ENCODE measurements around the gene INSIG1.

INSIG1 gene

DNA sequence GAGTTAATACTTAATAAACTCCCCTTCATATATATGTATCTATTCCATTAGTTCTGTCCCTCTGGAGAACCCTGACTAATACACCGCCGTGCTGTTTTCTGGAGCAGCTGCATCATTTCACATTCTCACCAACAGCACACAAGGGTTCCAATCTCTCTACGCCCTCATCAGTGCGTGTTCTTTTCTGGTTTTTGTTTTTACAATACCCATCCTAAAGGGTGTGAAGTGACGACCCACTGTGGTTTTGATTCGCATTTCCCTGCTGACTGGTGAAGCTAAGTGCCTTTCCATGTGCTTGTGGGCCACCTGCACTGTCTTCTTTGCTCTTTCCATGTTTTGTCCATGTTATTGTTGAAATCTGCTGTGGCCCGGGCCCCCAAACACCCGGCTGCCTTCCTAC is 11.0 kb upstream of the INSIG1 start:
- DNase-seq = no peak

DNA sequence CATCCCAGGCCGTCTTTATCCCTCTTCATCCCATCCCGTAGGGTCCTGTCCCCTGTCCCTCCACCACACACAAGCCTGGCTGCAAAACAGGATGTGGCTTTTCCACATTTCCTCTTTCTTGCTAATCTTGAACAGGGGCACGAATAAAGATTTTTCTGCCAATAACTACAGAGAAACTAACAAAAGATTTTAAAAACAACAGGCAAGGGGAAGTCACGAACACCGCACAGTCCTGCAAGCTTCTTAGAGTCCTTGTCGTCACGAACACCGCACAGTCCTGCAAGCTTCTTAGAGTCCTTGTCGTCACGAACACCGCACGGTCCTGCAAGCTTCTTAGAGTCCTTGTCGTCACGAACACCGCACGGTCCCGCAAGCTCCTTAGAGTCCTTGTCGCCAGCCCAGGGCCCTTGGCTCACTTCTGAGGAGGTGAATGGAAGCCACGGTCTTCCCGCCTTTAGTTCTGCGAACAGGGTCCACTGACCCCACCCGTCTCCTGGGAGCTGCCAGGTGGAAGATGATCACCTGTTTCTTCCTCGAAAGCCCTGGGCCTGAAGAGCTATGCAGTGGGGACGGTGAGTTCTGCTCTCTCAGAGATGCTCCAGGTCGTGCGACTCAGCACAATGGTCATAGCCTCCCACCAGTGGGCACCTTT is 10.3 kb upstream of the INSIG1 start:
- DNase-seq = no peak

DNA sequence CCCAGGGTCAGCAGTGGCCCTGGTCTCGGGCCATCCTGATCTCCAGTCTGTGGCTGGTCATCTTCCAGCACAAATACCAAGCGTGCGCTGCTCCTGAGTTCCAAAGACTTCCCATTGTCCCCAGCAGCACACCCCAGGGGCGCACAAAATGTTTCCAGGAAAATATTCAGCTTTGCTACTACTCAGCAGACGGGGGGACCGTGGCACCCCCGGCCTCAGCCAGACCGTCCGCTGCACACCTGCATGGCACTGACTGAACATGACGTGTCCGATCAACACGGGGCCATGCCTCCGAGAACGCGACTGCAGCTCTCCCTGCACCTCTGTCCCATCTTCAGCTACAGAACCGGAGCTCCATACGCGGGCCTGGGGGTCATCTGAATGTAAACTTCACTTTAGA is 9.6 kb upstream of the INSIG1 start:
- no peak for DNase-seq

DNA sequence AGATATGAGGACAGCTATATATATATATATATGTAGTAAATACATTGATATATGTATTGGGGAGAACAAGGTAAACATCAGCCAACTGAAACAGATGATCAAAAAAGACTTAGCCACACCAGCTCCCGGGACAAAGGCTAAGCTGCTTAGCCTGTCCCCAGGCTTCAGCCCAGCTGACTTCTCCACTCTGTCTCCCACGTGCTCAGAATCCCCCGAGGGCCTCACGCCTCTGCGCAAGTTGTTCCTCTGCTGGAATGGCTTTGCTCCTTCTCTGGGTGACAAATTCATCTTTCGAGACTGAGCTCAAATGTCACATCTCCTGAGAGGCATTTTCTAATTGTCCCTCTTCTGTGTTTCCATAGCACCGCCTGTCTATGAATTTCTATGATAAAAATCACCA is 8.6 kb upstream of the INSIG1 start:
- no peak for DNase-seq

DNA sequence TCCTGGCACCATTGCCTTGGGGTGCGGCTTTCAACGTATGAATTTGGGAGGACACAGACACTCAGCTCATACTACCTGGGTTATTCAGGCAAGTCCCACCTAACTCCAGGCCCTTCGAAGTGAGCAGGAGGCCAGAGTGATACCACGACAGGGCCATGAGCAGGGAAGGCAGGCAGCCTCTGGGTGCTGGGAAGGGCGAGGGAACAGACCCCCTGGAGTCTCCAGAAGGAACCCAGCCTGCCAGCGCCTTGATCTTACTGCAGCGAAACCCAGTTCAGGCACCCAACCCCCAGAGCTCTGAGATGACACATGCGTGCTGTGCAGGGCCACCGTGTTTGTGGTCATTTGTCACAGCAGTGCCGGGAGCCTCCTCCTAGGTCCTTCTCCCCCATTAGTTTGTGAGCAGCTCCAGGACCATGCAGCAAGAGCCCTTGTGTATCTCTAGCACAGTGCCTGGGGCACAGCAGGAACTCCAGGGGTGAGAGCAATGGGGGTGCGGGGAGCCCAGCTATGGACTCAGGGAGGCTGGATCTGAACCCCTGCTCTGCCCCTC is 7.7 kb upstream of the INSIG1 start:
- no peak for DNase-seq

DNA sequence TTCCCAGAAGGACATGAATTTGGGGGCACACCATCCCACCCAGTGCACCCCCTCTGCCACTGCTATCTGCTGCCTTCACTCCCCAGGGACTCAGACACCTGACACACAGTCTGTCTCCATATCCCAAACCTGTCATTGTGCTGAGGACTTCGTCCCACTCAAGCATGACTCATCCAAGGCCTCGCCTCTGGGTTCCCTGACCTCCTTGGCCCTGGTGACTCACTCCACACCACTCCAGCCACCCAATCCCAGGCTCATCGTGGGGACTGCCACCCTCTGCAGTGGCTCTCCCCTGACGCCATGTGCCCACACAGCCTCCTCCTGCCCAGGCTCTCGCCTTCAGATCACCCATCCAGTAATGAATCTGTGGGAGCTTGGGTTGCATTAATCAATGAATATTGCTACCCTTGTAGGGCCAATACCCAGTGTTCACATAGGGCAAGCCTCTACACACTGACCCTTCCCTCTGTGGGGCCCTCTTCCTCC is 6.6 kb upstream of the INSIG1 start:
- DNase-seq = no peak

DNA sequence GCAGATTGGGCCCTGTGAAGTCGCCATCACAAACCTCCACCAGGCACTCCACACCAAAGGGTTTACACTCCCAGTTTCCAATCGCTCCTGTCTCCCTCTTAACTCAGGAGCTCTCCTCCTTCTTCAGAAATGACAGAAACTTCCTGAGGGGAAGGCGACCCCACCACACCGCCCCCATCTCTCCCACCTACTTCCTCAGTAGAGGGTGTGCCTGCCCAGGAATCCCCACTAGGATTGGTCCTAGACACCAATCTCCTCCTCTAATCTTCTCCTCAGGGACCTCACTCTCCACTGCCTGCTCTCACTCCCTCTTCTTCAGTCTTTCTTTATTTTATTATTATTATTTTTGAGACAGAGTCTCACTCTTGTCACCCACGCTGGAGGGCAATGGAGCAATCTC is 5.9 kb upstream of the INSIG1 start:
- no peak for DNase-seq

DNA sequence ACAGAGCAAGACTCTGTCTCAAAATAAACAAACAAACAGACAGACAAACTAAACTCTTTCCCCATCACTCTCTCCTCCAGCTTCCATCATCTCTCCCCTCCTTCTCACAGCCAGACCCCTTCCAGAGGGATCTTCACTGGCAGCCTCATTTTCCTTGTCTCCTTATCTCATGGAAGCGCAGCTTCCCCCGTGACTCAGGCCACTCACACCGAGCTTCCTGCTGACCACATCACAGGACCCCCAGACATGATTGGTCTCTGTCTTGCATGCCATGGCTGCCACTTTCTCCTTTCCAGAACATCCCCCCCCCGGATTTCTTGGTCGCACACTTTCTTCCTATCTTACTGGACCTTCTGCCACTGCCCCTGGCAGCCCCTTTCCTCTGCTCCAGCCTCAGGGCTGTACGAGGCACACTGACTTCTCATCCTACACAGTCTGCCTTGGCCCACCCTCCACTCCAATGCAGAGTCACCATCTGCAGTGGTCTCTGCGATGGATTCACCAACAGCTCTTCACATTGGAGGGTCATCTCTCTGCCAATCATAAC is 4.9 kb upstream of the INSIG1 start:
- DNase-seq = no peak

DNA sequence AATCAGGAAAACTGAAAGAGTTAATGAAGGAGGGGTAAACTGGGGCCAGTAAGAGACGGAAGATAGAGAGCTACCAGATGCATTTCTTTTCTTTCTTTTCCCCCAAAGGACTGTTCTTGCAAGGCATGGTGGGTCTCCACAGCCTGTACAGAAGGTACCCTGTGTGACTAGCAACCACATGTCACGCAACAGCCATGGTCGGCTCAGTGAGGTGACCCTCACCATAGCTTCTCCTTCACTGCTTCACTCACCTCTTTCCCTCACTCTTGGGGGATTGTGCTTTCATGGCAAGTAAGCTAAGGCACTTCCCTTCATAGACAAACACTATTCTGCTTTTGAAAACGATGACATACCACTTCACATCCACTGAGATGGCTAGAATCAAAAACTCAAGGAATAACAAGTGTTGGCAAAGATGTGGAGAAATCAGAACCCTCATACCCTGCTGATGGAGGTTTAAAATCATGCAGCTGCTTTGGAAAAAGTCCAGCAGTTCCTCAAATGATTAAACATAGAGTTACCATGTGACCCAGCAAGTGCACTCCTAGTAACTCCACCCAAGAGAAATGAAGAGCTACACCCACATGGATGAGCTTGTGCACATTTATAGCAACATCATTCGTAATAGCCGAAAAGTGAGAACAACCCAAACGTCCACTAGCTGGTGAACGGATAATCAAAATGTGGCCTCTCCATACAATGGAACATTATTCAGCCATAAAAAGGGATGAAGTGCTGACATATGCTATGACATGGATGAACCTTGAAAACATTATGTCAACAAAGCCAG is 3.8 kb upstream of the INSIG1 start:
- no peak for DNase-seq

DNA sequence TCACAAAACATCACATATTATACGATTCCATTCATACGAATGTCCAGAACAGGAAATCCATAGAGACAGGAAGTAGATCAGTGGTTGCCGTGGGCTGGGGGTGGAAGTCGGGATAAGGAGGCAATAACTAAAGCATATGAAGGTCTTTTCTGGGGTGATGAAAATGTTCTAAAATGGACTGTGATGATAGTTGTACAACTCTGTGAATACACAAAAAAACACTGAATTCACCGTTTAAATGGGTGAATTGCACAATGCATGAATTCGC is 3.2 kb upstream of the INSIG1 start:
- DNase-seq = no peak

DNA sequence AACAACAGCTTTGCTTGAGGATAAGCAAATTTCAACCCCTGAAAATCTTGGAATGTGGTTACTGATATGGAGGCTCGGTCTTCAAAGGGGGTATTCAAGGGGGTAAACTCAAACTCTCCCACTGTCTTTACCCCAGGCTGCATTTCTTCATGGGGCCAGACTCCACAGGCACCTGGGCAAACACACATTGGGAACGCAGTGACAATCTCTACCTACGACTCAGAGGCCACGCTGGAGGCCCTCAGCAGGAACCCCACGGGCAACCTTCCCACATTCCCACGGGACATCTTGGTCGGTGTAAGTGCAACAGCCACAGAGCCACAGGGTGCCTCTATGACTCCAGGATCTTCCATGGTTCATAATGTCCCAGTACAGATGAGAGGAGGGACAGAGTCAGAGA is 2.2 kb upstream of the INSIG1 start:
- no peak for DNase-seq

DNA sequence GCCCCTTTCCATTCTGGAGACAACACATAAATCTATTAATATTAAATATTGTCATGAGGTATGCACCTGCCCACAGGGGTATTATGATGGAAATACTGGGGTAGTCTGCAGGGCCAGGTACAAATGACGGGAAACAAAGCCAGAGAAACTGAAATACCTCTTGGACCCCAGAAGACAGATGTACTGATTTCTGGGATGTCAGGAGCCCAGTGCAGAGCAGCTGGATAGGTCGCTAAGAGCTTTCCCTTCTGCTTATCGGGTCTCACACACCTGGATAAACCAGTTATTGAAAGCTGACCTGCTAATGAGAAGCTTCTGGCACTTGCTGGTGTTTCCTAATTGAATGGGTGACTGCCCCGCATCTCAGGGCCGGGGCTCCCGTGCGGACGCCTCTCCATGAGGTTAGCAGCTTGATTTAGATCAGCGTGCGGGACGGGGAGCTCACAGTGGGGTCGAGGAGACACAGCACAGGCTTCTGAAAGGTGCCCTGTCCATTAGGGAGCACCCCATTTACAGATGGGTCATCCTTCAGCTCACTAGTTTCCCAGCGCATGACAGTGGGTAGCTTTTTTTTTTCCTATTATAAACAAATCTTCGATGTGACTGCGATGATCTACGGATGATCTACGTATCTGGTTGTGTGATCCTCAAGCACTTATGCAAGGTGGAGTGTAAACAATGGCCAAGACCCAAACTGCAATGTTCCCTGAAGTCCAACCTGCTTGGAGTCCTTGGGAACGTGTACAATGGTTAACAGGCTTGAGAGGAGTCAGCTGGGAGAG is 1.5 kb upstream of the INSIG1 start:
- DNase-seq = no peak

DNA sequence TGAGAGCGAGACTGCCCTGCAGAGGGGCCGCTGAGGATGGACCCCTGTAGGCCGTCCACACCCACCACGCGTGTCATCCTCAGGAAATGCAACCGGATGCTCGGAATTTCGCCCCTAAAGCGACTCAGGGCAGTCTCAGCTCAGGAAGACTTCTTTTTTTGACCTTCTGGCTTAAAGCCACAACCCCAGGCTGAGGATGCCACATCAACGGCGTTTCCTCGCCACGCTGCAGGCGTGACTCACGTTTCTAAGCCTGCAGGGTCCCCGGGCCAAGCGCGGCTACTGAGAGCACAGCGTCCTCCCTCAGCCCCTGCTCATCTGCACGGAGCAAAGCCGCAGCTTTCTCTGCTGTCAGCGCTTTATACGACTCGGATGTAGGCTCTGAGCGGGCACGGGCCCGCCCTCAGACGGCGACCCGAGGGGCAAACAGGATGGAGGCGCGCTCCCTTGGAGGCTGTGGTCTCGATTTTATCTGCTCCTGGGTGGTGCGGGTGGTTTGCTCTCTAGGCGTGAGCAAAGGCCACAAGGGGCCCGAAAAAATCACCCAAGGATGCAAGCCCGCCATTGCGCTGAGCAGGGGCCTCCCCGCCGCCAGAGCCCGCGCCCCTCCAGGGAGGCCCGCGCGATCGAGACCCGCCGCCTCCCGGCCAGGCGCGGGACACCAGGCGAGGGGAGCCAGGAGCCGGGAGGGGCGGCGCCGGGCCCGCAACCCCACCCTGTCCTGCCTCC is 726 bp upstream of the INSIG1 start:
- DNase-seq = peak; percentile 4

DNA sequence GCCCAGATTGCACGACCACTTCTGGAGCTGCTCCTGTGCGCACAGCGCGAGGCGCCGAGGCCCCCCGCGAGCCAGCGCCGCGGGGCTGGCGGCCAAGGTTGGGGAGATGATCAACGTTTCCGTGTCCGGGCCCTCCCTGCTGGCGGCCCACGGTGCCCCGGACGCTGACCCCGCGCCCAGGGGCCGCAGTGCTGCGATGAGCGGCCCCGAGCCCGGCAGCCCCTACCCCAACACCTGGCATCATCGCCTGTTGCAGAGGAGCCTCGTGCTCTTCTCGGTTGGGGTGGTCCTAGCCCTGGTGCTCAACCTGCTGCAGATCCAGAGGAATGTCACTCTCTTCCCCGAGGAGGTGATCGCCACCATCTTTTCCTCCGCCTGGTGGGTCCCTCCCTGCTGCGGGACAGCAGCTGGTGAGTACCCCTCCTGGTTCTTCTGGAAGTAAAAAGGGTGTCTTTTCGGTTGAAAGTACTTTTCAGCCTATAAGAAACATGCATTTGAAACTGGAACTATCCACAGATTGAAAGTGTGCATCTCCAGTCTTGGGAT is 683 bp downstream of the INSIG1 start:
- no peak for DNase-seq

DNA sequence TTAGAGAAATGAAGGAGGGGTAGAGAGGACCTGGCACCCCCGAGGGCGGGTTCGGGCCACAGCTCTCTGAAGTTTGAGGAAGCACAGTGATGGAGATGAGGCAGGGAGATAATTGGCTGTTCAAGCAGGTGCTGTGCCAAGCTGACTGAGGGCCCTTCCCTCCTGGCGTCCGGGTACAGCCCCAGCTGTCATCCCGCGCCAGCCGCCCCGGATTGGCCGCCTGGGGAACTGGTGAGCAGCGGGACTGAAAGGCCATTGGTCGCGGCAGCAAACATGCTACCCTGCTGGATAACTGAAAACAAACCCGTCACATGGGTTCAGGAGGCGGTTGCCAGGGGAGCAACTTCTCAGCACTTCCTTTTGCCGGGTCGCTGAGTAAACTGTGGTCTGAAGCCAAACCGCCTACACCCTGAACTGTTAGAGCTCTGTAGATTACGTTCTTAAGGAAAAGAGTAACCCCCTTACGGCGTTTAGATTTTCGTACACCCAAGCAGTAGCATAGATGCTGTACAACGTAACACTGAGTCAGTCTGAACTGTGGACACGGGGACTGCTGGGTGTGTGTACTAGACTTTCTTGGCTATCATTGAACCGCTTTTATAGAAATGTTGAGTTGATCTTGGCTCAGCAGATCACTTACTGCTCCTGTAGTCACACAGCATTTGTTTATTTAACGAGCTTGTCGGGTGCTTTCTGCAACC is 1.3 kb downstream of the INSIG1 start:
- DNase-seq = peak; percentile 84

DNA sequence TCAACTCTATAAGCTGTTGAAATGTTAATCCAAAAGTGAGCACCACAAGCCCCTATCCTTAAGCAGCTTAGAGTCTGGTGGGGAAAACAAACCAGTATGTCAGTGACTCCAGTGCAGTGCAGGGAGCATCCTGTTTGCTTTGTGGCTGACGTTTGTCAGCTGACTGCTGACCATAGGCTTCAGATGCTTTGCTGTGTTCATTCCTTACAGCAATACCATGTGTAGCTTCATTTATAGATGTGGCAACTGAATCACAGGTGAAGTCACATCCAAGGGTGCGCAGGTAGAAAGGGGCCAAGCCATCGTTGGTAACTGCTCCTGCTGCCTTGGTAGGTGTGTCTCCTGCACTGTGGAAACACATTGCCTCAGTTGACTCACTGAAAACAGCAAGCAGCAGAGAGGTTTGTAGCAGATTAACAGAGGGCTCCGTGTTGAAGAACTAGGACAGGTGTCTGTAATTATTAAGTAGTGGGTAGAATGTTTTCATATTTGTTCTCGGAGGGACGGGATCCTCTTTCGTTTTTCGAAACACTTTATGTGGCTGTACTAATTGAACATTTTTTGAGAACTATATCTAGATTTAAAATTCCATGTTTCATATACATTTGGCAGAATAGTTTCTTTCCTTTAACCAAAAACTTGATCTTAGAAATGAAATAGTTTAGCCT is 2.0 kb downstream of the INSIG1 start:
- DNase-seq = no peak

DNA sequence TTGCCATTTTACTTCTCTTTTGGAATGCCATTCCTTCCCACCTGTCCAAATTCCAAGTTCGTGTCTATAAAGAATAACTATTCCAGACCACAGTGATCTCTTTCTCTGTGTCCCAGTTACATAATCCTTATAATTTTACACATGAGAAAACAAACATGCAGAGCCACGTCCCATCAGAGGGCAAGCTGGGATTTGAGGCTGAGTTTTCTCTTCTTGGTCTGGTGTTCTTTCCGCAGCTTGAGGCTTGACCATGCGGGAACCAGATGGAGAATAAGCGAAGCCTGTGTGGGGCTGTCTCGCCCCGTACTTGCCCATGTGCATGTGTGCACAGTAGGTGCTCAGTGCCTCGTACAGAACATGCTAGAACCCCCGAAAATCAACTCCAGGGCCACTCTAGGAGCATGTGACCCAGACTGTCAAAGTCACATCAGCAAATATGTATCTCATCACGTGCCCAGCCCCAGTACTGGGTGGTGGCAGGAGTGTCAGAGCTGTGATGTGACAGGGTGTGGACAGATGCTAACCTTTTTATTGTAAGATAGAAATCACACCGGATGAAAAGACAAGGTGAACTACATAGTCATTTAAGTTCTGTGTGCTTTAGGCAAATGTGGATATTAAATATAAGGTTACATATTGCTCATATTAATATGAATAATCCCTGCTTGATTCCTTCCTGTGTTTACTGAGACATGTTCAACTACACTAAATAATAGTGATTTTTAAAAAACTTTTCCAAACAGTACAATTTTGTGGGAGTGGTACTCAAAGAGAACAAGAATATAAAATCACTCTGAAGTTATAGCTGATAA is 3.2 kb downstream of the INSIG1 start:
- DNase-seq = no peak

DNA sequence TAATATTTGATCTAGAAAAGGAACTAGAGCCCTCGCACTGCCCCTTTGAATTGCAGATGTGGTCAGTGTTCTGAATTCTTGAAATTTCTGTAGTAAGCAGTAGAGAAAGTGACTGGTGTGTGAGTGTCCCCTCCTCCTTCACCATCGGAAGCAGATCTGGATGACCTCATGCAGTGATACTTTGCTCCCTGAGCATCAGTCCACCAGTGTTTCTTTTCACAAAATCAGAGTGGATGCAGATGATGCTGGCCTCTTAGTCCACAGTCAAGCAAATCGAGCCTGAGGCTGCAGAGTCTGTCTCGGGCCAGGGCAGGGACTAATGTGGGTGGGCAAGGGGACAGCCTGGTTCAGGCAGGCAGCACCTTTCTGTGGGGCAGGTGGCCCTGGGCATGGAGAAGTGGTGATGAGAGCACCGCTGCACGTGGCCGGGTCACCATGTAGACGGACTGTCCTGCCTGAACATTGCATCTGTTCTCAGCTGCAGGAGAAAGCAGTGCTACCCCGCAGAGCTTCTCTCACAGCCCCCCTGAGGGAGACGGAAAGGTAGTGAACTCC is 5.4 kb downstream of the INSIG1 start:
- DNase-seq = no peak

DNA sequence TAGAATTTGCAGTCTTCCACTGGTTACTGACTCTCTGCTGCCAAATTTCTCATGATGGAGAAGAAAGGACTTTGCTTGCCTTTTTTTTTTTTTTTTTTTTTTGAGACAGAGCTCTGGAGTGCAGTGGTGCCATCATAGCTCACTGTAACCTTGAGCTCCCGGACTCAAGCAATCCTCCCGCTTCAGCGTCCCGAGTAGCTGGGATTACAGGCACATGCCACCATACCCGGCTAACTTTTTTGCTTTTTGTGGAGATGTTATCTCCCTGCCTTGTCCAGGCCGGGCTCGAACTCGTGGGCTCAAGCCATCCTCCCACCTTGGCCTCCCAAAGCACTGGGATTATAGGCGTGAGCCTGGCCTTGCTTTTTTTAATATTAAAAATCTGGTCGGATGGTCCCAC is 6.2 kb downstream of the INSIG1 start:
- DNase-seq = no peak

All from SIG-M5 (cell line).